SKM-1 (cell line): ENCODE results near the gene NCF2.

Experiments used
- DNase-seq: peaks from one replicate; lab custom pipeline; 2025; ENCODE audit not compliant: unreplicated experiment; lab: John Stamatoyannopoulos, UW

Gene NCF2

DNA sequence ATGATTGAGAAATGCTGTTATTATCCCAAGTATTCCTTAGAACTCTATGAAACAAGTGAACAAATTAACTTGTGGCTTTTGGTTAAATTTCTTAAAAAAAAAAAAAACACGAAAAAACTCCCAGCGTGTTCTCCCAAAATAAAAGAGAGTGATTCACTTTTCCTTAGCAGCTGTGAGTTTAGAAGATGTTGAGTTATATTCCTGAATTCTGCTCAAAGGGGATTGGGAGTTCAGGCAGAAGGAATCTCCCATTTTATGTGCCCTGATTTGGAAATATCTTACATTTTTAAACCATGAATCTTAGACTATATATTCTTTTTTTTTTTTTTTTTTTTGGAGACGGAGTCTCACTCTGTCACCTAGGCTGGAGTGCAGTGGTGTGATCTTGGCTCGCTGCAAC, 83.7 kb downstream of the NCF2 start:
- no peak for DNase-seq
